Measurements from ENCODE around the gene HS3ST6.
A peak's percentile ranks its signal among the peaks of the same experiment; 100 is the strongest.
"Not testable (repeated sequence)": the region's sequence is repeated elsewhere in the genome, so short reads cannot be mapped to it uniquely, and the experiment has no call there.

The HS3ST6 gene

DNA sequence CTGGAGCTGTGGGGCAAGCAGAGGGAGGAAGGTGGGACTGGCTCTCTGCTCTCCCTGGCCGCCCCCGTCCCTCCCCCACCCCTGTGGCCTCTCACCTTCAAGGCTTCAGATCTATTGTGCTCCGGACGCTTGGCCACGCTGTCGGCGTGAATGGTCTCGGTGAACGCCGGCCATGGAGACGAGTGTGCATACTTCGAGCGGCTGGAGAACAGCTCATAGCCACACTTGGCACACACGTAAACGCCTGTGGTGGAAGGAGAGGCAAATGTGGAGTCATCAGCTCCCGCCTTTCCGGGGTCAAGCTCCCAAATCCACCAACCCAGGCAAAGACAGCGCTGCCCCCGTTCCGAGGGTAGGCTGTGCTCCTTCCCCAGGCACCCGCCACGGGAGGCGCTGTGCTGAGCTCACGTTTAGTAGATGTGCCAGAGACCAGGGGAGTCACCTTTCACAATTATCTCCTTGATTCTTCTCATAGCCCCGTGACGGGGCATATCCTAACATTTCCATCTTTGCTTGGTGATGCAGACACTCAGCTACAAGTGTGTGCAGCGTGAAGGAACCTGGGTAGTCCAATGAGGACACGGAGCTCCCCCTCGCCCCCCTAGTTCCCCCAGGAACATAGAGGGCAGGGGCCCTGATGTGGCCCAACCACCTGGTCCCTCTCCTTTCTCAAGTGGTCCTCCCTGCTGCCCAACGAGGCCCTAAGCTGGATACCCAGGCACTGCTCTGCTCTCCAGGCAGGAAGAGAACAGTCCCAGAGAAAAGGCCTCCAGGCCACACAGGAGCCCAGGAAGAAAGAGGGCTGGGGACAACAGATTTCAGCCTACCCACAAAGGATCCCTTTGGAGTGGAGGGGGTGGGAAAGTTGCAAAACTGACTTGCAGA lies 23.2 kb upstream of the HS3ST6 start:
- Mint-ChIP-seq H3K27ac (no peak overlapping the region), H3K36me3 (ENCODE audit: low read depth) (peaks cover 9% of the 10 kb centered on the region), H3K27me3 (ENCODE audit: low read depth) (no peaks in the 10 kb centered on the region), H3K4me1 (ENCODE audit: low read depth) (peaks cover 16% of the 10 kb centered on the region), H3K9me3 (no peaks in the 10 kb centered on the region), H3K4me3 (peak overlapping the region; percentile 89)
- DNase-seq (ENCODE audit: low spot score) = no peak

- Mint-ChIP-seq H3K4me3 (no peak overlapping the region), H3K27ac (no peak overlapping the region)
- DNase-seq (ENCODE audit: low spot score) = no peak
Measured at GRCh38 chr16:1940273-1941161, 22.3 kb upstream of the HS3ST6 start.

DNA sequence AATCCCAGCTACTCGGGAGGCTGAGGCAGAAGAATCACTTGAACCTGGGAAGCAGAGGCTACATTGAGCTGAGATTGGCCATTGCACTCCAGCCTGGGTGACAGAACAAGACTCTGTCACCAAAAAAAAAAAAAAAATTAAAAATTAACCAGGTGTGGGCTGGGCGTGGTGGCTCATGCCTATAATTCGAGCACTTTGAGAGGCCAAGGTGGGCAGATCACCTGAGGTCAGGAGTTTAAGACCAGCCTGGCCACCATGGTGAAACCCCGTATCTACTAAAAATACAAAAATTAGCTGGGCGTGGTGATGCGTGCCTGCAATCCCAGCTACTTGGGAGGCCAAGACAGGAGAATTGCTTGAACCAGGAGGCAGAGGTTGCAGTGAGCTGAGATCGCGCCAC lies 21.6 kb upstream of the HS3ST6 start:
- H3K27me3 Mint-ChIP-seq (ENCODE audit: low read depth); H3K27ac Mint-ChIP-seq; H3K36me3 Mint-ChIP-seq (ENCODE audit: low read depth); H3K9me3 Mint-ChIP-seq; DNase-seq (ENCODE audit: low spot score); H3K4me3 Mint-ChIP-seq: not testable (repeated sequence)
- peaks cover 16% of the 10 kb centered on the region for H3K4me1 Mint-ChIP-seq (ENCODE audit: low read depth)

More at GRCh38 chr16:1940273-1941161, 22.3 kb upstream of the HS3ST6 start:
- Mint-ChIP-seq H3K36me3 (ENCODE audit: low read depth) (peaks cover 9% of the 10 kb centered on the region), H3K9me3 (no peaks in the 10 kb centered on the region), H3K27me3 (ENCODE audit: low read depth) (no peaks in the 10 kb centered on the region), H3K4me1 (ENCODE audit: low read depth) (peaks cover 16% of the 10 kb centered on the region)

DNA sequence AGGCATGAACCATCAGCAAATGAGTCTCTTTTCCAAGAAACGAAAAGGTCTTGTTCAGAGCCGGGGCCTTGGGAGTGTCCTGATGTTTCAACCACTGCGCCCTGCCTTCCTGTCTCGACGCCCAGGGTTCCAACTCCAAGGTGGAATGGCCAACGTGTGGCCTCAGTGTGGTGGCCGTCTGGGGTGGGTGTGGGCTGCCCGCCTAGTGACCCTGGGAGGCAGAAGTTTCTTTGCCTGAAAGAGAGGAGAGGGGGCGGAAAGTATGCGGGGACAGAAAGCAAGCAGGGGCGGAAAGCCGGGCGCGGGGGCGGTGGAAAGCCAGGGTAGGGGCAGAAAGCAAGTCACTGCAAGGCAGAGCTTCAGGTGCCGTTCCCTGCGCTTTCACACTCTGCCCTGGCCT lies 20.7 kb upstream of the HS3ST6 start:
- Mint-ChIP-seq H3K36me3 (ENCODE audit: low read depth) (peaks cover 9% of the 10 kb centered on the region), H3K4me1 (ENCODE audit: low read depth) (peaks cover 12% of the 10 kb centered on the region), H3K9me3 (no peaks in the 10 kb centered on the region), H3K27ac (no peak overlapping the region), H3K27me3 (ENCODE audit: low read depth) (no peaks in the 10 kb centered on the region), H3K4me3 (no peak overlapping the region)
- DNase-seq (ENCODE audit: low spot score) = no peak

- Mint-ChIP-seq H3K4me3 (no peak overlapping the region), H3K9me3 (no peaks in the 10 kb centered on the region), H3K27me3 (ENCODE audit: low read depth) (no peaks in the 10 kb centered on the region), H3K27ac (no peak overlapping the region), H3K36me3 (ENCODE audit: low read depth) (peaks cover 9% of the 10 kb centered on the region), H3K4me1 (ENCODE audit: low read depth) (peaks cover 7% of the 10 kb centered on the region)
- no peak for DNase-seq (ENCODE audit: low spot score)
Measured at GRCh38 chr16:1938316-1938715, 20.1 kb upstream of the HS3ST6 start.

DNA sequence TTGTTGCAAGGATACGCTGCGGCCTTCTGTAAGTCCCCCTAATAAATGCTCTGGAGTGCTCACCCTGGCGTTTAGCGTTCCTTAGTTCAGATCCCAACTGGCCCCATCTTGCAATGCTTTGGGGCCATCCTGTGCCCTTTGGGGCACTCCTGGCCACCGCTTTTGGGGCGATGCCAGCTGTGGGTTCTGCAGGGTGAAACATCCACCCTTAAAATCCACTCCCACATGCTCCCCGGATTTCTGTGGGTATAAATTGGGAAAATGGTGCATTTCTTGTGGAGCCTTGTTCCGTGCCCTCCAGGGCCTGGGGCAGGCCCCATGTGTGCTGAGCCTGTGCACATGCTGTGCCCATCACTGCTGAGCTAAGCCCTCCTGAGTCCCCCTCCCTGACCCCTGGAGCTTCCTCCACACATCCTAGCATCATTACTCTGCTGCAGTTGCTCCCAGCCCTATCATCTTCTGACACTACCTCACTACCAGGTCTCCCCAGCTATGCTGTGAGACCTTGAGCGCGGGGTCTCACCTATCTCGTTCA lies 18.8 kb upstream of the HS3ST6 start:
- no peak for DNase-seq (ENCODE audit: low spot score)
- Mint-ChIP-seq H3K36me3 (ENCODE audit: low read depth) (peaks cover 9% of the 10 kb centered on the region), H3K27ac (no peak overlapping the region), H3K4me1 (ENCODE audit: low read depth) (peaks cover 5% of the 10 kb centered on the region), H3K9me3 (no peaks in the 10 kb centered on the region), H3K4me3 (no peak overlapping the region), H3K27me3 (ENCODE audit: low read depth) (no peaks in the 10 kb centered on the region)

DNA sequence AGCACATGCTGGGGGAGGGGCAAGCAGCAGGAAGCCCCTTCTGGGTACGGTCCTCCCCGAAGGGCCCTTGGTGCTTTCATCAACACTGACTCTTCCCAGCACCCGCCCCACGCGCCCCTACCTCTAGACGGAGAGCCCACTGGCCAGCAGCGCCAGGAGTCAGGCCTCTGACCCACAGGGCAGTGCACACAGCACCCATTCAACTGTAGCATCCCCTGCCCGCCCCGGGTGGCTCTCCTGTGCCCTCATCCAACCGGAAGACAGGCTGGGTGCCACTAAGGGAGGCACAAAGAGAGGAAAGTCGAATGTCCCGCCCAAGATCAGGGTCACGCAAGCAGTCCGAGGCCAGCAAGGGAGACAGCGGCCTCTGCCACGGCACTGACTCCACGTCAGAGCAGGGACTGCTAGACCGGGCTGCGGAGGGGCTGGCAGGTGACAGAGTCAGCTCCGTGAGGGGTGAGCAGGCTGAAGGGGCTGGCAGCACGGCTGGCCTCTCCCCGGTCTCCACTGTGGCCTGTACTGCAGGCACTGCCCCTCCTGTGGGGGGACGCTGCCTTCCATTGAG lies 15.0 kb upstream of the HS3ST6 start:
- no peaks in the 10 kb centered on the region for H3K9me3 Mint-ChIP-seq
- peaks cover 3% of the 10 kb centered on the region for H3K27me3 Mint-ChIP-seq (ENCODE audit: low read depth)
- no peak for DNase-seq (ENCODE audit: low spot score)
- no peak overlapping the region for H3K4me3 Mint-ChIP-seq
- H3K27ac Mint-ChIP-seq = no peak overlapping the region
- H3K36me3 Mint-ChIP-seq (ENCODE audit: low read depth) = peaks cover 3% of the 10 kb centered on the region
- peaks cover 2% of the 10 kb centered on the region for H3K4me1 Mint-ChIP-seq (ENCODE audit: low read depth)

- Mint-ChIP-seq H3K9me3 (no peaks in the 10 kb centered on the region), H3K4me3 (no peak overlapping the region)
Measured at GRCh38 chr16:1932050-1933028, 14.1 kb upstream of the HS3ST6 start.

GRCh38 chr16:1930338-1930720 lies 12.1 kb upstream of the HS3ST6 start:
- no peak overlapping the region for H3K27ac Mint-ChIP-seq

More at GRCh38 chr16:1932050-1933028, 14.1 kb upstream of the HS3ST6 start:
- H3K27me3 Mint-ChIP-seq (ENCODE audit: low read depth) = peaks cover 3% of the 10 kb centered on the region
- no peak overlapping the region for H3K27ac Mint-ChIP-seq
- peaks cover 2% of the 10 kb centered on the region for H3K4me1 Mint-ChIP-seq (ENCODE audit: low read depth)
- H3K36me3 Mint-ChIP-seq (ENCODE audit: low read depth) = no peaks in the 10 kb centered on the region
- DNase-seq (ENCODE audit: low spot score) = no peak

GRCh38 chr16:1929578-1930337 lies 11.5 kb upstream of the HS3ST6 start:
- Mint-ChIP-seq H3K27me3 (ENCODE audit: low read depth) (peaks cover 5% of the 10 kb centered on the region), H3K9me3 (no peaks in the 10 kb centered on the region), H3K36me3 (ENCODE audit: low read depth) (no peaks in the 10 kb centered on the region), H3K4me1 (ENCODE audit: low read depth) (peaks cover 2% of the 10 kb centered on the region), H3K4me3 (no peak overlapping the region), H3K27ac (no peak overlapping the region)
- DNase-seq (ENCODE audit: low spot score) = peak; percentile 93

More at GRCh38 chr16:1930338-1930720, 12.1 kb upstream of the HS3ST6 start:
- Mint-ChIP-seq H3K36me3 (ENCODE audit: low read depth) (no peaks in the 10 kb centered on the region), H3K4me1 (ENCODE audit: low read depth) (peaks cover 2% of the 10 kb centered on the region), H3K27me3 (ENCODE audit: low read depth) (peaks cover 3% of the 10 kb centered on the region), H3K4me3 (no peak overlapping the region), H3K9me3 (no peaks in the 10 kb centered on the region)
- DNase-seq (ENCODE audit: low spot score) = no peak

- Mint-ChIP-seq H3K4me1 (ENCODE audit: low read depth) (peaks cover 2% of the 10 kb centered on the region), H3K9me3 (no peaks in the 10 kb centered on the region), H3K4me3 (peak overlapping the region; percentile 74), H3K27me3 (ENCODE audit: low read depth) (peaks cover 8% of the 10 kb centered on the region), H3K36me3 (ENCODE audit: low read depth) (no peaks in the 10 kb centered on the region), H3K27ac (peak overlapping the region; percentile 63)
- DNase-seq (ENCODE audit: low spot score) = no peak
Measured at GRCh38 chr16:1929105-1929504, 10.9 kb upstream of the HS3ST6 start.

DNA sequence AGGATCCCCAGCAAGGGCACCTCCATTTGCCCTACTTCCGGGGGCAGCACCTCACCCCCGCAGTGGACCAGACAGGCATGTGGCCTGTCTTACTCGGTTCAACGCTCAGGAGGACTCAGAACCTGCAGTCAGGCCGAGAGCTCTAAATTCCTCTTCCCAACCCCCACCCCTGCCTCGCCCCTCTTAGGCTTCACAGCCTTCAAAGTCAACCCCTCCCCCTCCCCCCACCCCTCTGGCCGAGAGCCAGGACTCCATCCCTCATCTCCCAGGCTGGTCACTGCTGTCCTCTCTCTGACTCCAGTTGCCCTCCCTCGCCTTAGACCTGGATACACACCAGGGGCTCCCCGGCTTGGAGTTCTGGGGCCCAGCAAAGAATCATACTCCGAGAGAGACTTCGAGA lies 8.1 kb upstream of the HS3ST6 start:
- Mint-ChIP-seq H3K4me3 (no peak overlapping the region), H3K27ac (no peak overlapping the region), H3K36me3 (ENCODE audit: low read depth) (no peaks in the 10 kb centered on the region), H3K4me1 (ENCODE audit: low read depth) (peaks cover 2% of the 10 kb centered on the region), H3K9me3 (no peaks in the 10 kb centered on the region), H3K27me3 (ENCODE audit: low read depth) (peaks cover 28% of the 10 kb centered on the region)
- DNase-seq (ENCODE audit: low spot score) = no peak

Measured in T-helper 2 cell treated with Interferon-gamma antibody and Interleukin-4, amounts not matched to agents 5 μg/mL and 100 μg/mL, for 36 hours (primary cell).